Thyroid gland (tissue), 4 donors: Measurements from ENCODE around the gene DMD. TPM values are rescaled to one million over a fixed set of nuclear protein-coding genes. Genes with fewer than 3 reads are reported as not detected.

ENCODE experiments used
- DNase-seq, 2 donors: peaks; one replicate each; pipeline ENCODE4 v3.0.0-alpha.2; 2019
- H3K27ac ChIP-seq, 3 donors: fragments of 200-600 bp; sonication (generic); 1 replicate in 2 of 3; 2 replicates in 1 of 3; pipeline ENCODE4 v1.5.1; 2016 to 2019; ENCODE audit warnings: mild to moderate bottlenecking in 1 of 3, moderate library complexity in 1 of 3
- H3K27me3 ChIP-seq: fragments of 200-600 bp; sonication (generic); one replicate; pipeline ENCODE4 v1.5.1; 2019
- H3K36me3 ChIP-seq, 2 donors: fragments of 200-600 bp; sonication (generic); one replicate each; pipeline ENCODE4 v1.5.1; 2016 to 2019
- H3K4me1 ChIP-seq, 2 donors: fragments of 200-600 bp; sonication (generic); one replicate each; pipeline ENCODE4 v1.5.1; 2017 to 2019
- H3K4me3 ChIP-seq, 3 donors: fragments of 200-600 bp; sonication (generic); replicated peaks in 1 of 3; 1 replicate in 2 of 3; 2 replicates in 1 of 3; pipeline ENCODE4 v1.5.1; 2016; ENCODE audit warnings: mild to moderate bottlenecking in 1 of 3
- H3K9me3 ChIP-seq: fragments of 200-600 bp; sonication (generic); one replicate; pipeline ENCODE4 v1.5.1; 2017
- CTCF ChIP-seq, 6 experiments: fragments of 200-600 bp in 3 of 6; fragments of 450-650 bp in 3 of 6; sonication (generic) in 3 of 6; IDR thresholded peaks; one replicate each; pipeline ENCODE4 v1.5.1; 2016 to 2019; ENCODE audit warnings: antibody characterized with exemption in 6 of 6, mild to moderate bottlenecking in 2 of 6, inconsistent platforms in 1 of 6, moderate library complexity in 1 of 6
- POLR2A ChIP-seq, 2 donors: fragments of 450-650 bp; IDR thresholded peaks; one replicate each; pipeline ENCODE4 v1.6.1; 2017; ENCODE audit warnings: antibody characterized with exemption in 2 of 2, mild to moderate bottlenecking in 2 of 2, moderate library complexity in 1 of 2
- WGBS, 2 donors: methylation state at CpG; one replicate each; pipeline ENCODE4 v1.1.5; 2017; 5-methylcytosine and 5-hydroxymethylcytosine counted together
- intact Hi-C: fragments of 100-400 bp; cut with DNase I; formaldehyde crosslinking; loops from one replicate; pipeline ENCODE4 v1.15.1; 2023
- total RNA-seq, 4 donors: library from RNA; depleted of rRNA; stranded (reverse); fragments of >200 nt; gene quantifications; one replicate each; pipeline ENCODE4 v1.2.3, GENCODE V29; 2016

The DMD gene
- total RNA-seq, 4 donors from 2014 or later = 16.5 to 24.0 (median 21.7) TPM

GRCh38 chrX:32280921-32281320, 930.4 kb downstream of the DMD start:
- WGBS, 2 donors = 59 to 82% methylated on average over 3 of the region's 3 CpGs
- no peak for TF ChIP-seq POLR2A (IDR thresholded peaks at IDR 0.05)
- no peak for TF ChIP-seq CTCF (IDR thresholded peaks at IDR 0.05)

GRCh38 chrX:32280489-32280888, 930.9 kb downstream of the DMD start:
- intact Hi-C loops = no loop called here
- Histone ChIP-seq H3K4me3 (no peak overlapping the region), H3K9me3 (no peaks in the 10 kb centered on the region), H3K4me1 (no peaks in the 10 kb centered on the region), H3K27ac (no peak overlapping the region), H3K36me3 (no peaks in the 10 kb centered on the region), H3K27me3 (no peaks in the 10 kb centered on the region)
- TF ChIP-seq CTCF (IDR thresholded peaks at IDR 0.05) (no peak), POLR2A (IDR thresholded peaks at IDR 0.05) (no peak)
- no peak for DNase-seq
- 27 to 30% methylated on average over 2 of the region's 2 CpGs for WGBS, 2 donors

More at GRCh38 chrX:32280921-32281320, 930.4 kb downstream of the DMD start:
- H3K36me3 ChIP-seq = no peaks in the 10 kb centered on the region
- H3K4me3 ChIP-seq = no peak overlapping the region
- intact Hi-C loops = no loop called here
- H3K9me3 ChIP-seq = no peaks in the 10 kb centered on the region
- no peak overlapping the region for H3K27ac ChIP-seq
- DNase-seq = no peak
- no peaks in the 10 kb centered on the region for H3K27me3 ChIP-seq
- H3K4me1 ChIP-seq = no peaks in the 10 kb centered on the region

GRCh38 chrX:32276153-32276552, 935.2 kb downstream of the DMD start:
- DNase-seq = no peak
- 58 to 94% methylated on average over 2 of the region's 3 CpGs for WGBS, 2 donors
- H3K27ac ChIP-seq = no peak overlapping the region
- intact Hi-C loops = no loop called here
- H3K4me3 ChIP-seq = no peak overlapping the region
- no peaks in the 10 kb centered on the region for H3K9me3 ChIP-seq
- no peaks in the 10 kb centered on the region for H3K4me1 ChIP-seq
- TF ChIP-seq POLR2A (IDR thresholded peaks at IDR 0.05) (no peak), CTCF (IDR thresholded peaks at IDR 0.05) (no peak)
- H3K36me3 ChIP-seq = no peaks in the 10 kb centered on the region
- no peaks in the 10 kb centered on the region for H3K27me3 ChIP-seq

- Histone ChIP-seq H3K27ac (no peak overlapping the region), H3K27me3 (no peaks in the 10 kb centered on the region), H3K9me3 (no peaks in the 10 kb centered on the region), H3K36me3 (no peaks in the 10 kb centered on the region), H3K4me1 (no peaks in the 10 kb centered on the region), H3K4me3 (no peak overlapping the region)
- intact Hi-C loops = no loop called here
- DNase-seq = no peak
- TF ChIP-seq POLR2A (IDR thresholded peaks at IDR 0.05) = no peak
- TF ChIP-seq CTCF (IDR thresholded peaks at IDR 0.05) = no peak
Observed at GRCh38 chrX:32269866-32270265, 941.5 kb downstream of the DMD start.

GRCh38 chrX:32268207-32268606, 943.1 kb downstream of the DMD start:
- no peak for DNase-seq
- no peaks in the 10 kb centered on the region for H3K27me3 ChIP-seq
- H3K4me1 ChIP-seq = no peaks in the 10 kb centered on the region
- H3K36me3 ChIP-seq = no peaks in the 10 kb centered on the region
- no peak overlapping the region for H3K27ac ChIP-seq
- TF ChIP-seq POLR2A (IDR thresholded peaks at IDR 0.05) (no peak), CTCF (IDR thresholded peaks at IDR 0.05) (no peak)
- H3K9me3 ChIP-seq = no peaks in the 10 kb centered on the region
- intact Hi-C loops = no loop called here
- H3K4me3 ChIP-seq = no peak overlapping the region
- WGBS, 2 donors = 78 to 83% methylated on average over 3 of the region's 3 CpGs
